ENCODE results near the gene ENOPH1.

ENOPH1 gene

DNA sequence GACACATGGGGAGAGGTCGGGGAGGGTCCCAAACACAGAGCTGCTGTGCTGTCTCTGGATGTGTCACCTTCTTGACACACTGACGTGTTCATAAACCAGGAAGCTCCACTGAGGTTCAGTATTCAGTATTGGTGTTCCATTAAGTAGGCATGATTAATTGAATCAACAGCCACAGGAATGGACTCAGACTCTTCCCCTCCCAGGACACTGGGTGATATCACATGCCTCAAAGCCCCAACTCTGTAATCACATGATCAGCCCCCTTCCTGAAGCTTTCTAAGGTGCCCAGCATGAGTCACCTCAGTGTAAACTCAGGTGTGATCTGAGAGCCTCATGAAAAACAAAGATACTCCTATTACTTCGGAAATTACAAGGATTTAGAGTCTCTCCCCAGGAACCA, 35.5 kb upstream of the ENOPH1 start:
- no peak overlapping the region for H3K27ac ChIP-seq (replicated peaks)
- no peak for TF ChIP-seq SPI1 (IDR thresholded peaks at IDR 0.05; ENCODE audit: borderline replicate concordance, low read depth)
- TF ChIP-seq, protein P1, sequence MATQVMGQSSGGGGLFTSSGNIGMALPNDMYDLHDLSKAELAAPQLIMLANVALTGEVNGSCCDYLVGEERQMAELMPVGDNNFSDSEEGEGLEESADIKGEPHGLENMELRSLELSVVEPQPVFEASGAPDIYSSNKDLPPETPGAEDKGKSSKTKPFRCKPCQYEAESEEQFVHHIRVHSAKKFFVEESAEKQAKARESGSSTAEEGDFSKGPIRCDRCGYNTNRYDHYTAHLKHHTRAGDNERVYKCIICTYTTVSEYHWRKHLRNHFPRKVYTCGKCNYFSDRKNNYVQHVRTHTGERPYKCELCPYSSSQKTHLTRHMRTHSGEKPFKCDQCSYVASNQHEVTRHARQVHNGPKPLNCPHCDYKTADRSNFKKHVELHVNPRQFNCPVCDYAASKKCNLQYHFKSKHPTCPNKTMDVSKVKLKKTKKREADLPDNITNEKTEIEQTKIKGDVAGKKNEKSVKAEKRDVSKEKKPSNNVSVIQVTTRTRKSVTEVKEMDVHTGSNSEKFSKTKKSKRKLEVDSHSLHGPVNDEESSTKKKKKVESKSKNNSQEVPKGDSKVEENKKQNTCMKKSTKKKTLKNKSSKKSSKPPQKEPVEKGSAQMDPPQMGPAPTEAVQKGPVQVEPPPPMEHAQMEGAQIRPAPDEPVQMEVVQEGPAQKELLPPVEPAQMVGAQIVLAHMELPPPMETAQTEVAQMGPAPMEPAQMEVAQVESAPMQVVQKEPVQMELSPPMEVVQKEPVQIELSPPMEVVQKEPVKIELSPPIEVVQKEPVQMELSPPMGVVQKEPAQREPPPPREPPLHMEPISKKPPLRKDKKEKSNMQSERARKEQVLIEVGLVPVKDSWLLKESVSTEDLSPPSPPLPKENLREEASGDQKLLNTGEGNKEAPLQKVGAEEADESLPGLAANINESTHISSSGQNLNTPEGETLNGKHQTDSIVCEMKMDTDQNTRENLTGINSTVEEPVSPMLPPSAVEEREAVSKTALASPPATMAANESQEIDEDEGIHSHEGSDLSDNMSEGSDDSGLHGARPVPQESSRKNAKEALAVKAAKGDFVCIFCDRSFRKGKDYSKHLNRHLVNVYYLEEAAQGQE (IDR thresholded peaks at IDR 0.05; ENCODE audit: insufficient replicate concordance, low read depth): no peak
- TF ChIP-seq, protein P2, sequence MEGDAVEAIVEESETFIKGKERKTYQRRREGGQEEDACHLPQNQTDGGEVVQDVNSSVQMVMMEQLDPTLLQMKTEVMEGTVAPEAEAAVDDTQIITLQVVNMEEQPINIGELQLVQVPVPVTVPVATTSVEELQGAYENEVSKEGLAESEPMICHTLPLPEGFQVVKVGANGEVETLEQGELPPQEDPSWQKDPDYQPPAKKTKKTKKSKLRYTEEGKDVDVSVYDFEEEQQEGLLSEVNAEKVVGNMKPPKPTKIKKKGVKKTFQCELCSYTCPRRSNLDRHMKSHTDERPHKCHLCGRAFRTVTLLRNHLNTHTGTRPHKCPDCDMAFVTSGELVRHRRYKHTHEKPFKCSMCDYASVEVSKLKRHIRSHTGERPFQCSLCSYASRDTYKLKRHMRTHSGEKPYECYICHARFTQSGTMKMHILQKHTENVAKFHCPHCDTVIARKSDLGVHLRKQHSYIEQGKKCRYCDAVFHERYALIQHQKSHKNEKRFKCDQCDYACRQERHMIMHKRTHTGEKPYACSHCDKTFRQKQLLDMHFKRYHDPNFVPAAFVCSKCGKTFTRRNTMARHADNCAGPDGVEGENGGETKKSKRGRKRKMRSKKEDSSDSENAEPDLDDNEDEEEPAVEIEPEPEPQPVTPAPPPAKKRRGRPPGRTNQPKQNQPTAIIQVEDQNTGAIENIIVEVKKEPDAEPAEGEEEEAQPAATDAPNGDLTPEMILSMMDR (IDR thresholded peaks at IDR 0.05; ENCODE audit: insufficient read depth, low read length): no peak
- no peak for TF ChIP-seq POLR2AphosphoS5 (IDR thresholded peaks at IDR 0.05; ENCODE audit: low read depth)
- no peak for TF ChIP-seq GABPA (IDR thresholded peaks at IDR 0.05; ENCODE audit: low read depth)
- no peaks in the 10 kb centered on the region for H3K27me3 ChIP-seq (ENCODE audit: insufficient read depth, poor library complexity, severe bottlenecking)
- DNase-seq (ENCODE audit: low read depth in 1 of 2, low spot score in 1 of 2): no peak
- H3K4me3 ChIP-seq (replicated peaks; ENCODE audit: insufficient read depth, low read length): no peak overlapping the region

DNA sequence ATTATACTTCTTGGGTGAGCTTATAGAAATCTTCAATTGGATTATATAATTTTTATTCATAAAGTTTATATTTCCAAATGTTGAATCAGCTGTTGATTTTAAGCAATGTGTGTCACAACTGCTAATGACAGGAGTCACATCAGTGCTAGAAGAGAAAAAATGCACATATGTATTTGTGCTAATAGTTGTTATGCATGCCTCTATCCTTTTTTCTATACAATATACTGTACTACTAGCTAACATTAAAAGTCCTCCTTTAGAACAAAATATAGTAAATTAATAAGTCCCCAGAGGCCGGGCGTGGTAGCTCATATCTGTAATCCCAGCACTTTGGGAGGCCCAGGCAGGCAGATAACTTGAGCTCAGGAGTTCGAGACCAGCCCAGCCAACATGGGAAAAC, 32.9 kb upstream of the ENOPH1 start:
- H3K27ac ChIP-seq (replicated peaks): no peak overlapping the region
- DNase-seq (ENCODE audit: low read depth in 1 of 2, low spot score in 1 of 2): no peak
- H3K4me3 ChIP-seq (replicated peaks; ENCODE audit: insufficient read depth, low read length): no peak overlapping the region
- TF ChIP-seq GABPA (IDR thresholded peaks at IDR 0.05; ENCODE audit: low read depth): no peak
- TF ChIP-seq, protein P1 (IDR thresholded peaks at IDR 0.05; ENCODE audit: insufficient replicate concordance, low read depth): no peak
- TF ChIP-seq SPI1 (IDR thresholded peaks at IDR 0.05; ENCODE audit: borderline replicate concordance, low read depth): no peak
- TF ChIP-seq, protein P2 (IDR thresholded peaks at IDR 0.05; ENCODE audit: insufficient read depth, low read length): no peak
- TF ChIP-seq POLR2AphosphoS5 (IDR thresholded peaks at IDR 0.05; ENCODE audit: low read depth): no peak
- no peaks in the 10 kb centered on the region for H3K27me3 ChIP-seq (ENCODE audit: insufficient read depth, poor library complexity, severe bottlenecking)

DNA sequence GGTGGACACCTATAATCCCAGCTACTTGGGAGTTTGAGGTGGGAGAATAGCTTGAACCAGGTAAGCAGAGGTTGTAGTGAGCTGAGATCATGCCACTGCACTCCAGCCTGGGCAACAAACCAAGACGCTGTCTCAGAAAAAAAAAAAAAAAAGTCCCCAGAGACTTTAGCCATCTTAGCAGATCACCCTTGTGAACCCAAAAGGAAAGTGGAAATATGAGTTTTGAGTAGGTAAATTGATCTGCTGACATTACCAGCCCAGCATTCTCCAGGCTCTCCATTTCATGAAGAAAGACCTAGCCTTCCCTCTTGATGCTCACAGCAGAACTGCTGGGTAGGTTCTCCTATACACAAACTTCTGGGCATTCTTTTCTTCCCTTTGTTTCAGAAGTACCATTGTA, 32.1 kb upstream of the ENOPH1 start:
- H3K4me3 ChIP-seq (replicated peaks; ENCODE audit: insufficient read depth, low read length): no peak overlapping the region
- no peak for DNase-seq (ENCODE audit: low read depth in 1 of 2, low spot score in 1 of 2)
- TF ChIP-seq, protein P2 (IDR thresholded peaks at IDR 0.05; ENCODE audit: insufficient read depth, low read length): no peak
- TF ChIP-seq, protein P1 (IDR thresholded peaks at IDR 0.05; ENCODE audit: insufficient replicate concordance, low read depth): no peak
- no peak for TF ChIP-seq POLR2AphosphoS5 (IDR thresholded peaks at IDR 0.05; ENCODE audit: low read depth)
- no peak for TF ChIP-seq GABPA (IDR thresholded peaks at IDR 0.05; ENCODE audit: low read depth)
- TF ChIP-seq SPI1 (IDR thresholded peaks at IDR 0.05; ENCODE audit: borderline replicate concordance, low read depth): no peak
- H3K27me3 ChIP-seq (ENCODE audit: insufficient read depth, poor library complexity, severe bottlenecking): no peaks in the 10 kb centered on the region
- no peak overlapping the region for H3K27ac ChIP-seq (replicated peaks)

Measured in HL-60 (cell line).